ENCODE data around the gene GDF2. TPM values are rescaled to one million over a fixed set of nuclear protein-coding genes. Genes with fewer than 3 reads are reported as not detected.
A peak's percentile ranks its signal among the peaks of the same experiment; 100 is the strongest.

GDF2 gene
- total RNA-seq, 1 donor from 2014 or later, result 0.21 TPM

DNA sequence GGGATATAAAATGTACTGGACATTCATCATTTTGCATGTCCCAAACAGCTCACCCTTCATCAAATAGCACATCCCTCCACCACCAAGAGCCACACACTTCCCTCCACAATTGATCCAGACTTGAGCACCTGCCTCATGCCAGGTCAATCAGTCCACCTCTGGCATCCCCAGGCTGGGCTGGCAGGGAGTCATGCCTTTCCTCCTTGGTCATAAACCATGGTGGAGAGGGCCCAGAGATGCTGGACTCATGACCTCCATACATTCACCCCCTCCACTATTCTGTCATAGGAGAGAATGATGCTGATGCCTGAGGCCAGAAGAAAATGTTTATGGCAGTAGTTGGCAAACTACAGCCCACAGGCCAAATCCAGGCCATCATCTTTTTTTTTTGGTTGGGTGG is 38.4 kb upstream of the GDF2 start:
- peak in 1 of 2 donors; percentile 60 for DNase-seq (ENCODE audit: low spot score in 2 of 2)
- intact Hi-C loops (cut with DNase I), result no loop called here
- peaks cover 0 to 8% of the 10 kb centered on the region in 2 donors for H3K4me1 ChIP-seq

DNA sequence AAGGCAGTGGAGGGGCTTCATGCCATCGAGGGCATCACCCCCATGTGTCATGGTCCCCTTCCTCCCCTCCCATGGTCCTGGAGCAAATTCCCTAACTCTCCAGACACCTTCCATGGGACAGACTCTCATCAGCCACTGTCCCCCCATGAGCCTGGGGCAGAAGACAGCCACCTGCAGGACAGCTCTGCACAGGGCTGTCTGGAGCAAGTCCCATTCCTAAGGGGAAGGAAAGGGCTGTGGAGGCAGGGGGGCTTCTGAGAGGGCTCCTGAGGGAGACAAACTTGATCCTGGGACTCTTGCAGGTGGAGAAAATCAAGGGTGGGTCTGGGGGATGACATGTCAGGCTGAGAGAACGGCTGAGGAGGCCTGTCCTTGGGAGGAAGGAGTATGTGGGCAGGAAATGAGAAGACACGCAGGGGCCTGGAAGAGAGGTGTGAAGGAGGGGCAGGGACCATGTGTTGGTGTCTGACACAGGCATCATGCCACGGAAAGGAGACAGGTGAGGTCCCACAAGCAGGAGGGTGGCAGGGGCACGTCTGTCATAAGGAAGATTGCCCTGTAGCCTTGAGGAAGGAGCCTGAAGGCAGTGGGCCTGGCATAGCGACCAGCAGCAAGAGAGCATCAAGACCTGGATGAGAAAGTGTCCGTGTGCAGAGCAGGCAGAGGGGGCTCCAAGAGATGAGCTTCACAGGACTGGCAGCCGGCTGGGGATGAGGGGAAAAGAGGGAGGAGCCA is 36.7 kb upstream of the GDF2 start:
- H3K27ac ChIP-seq, result no peak overlapping the region
- H3K9me3 ChIP-seq, result no peaks in the 10 kb centered on the region
- H3K27me3 ChIP-seq, result no peaks in the 10 kb centered on the region
- no peak for TF ChIP-seq CTCF (IDR thresholded peaks at IDR 0.05)
- H3K36me3 ChIP-seq, result no peaks in the 10 kb centered on the region
- intact Hi-C loops (cut with DNase I), result no loop called here
- H3K4me1 ChIP-seq, result peaks cover 0 to 8% of the 10 kb centered on the region in 2 donors
- no peak overlapping the region for H3K4me3 ChIP-seq
- DNase-seq (ENCODE audit: low spot score in 2 of 2), result peak in 1 of 2 donors; percentile 56

More for the DNA sequence above, 38.4 kb upstream of the GDF2 start:
- Histone ChIP-seq H3K27ac (no peak overlapping the region), H3K27me3 (no peaks in the 10 kb centered on the region), H3K36me3 (no peaks in the 10 kb centered on the region), H3K9me3 (no peaks in the 10 kb centered on the region), H3K4me3 (no peak overlapping the region)
- no peak for TF ChIP-seq CTCF (IDR thresholded peaks at IDR 0.05)

DNA sequence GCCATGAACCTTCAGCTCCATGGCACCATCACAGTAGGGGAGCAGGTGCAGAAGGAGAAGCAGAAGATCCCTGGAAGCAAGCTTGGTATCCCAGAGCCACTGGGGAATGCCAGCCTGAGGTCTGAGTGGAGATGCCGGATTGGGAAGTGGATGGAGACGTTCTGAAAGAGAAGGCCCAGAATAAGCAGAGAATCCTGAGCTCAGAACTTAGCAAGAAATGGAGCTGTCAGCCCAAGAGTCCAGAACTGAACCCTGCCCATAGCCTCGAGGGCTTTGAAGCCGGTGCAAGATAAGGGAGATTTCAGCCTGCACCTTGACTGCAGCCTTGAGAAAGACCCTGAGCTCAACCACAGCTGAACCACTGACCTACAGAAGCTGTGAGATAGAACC is 36.1 kb upstream of the GDF2 start:
- no peak for TF ChIP-seq CTCF (IDR thresholded peaks at IDR 0.05)
- H3K27ac ChIP-seq, result no peak overlapping the region
- no peaks in the 10 kb centered on the region for H3K9me3 ChIP-seq
- no peaks in the 10 kb centered on the region for H3K27me3 ChIP-seq
- H3K4me1 ChIP-seq, result peaks cover 0 to 8% of the 10 kb centered on the region in 2 donors
- H3K4me3 ChIP-seq, result no peak overlapping the region
- no peak for DNase-seq (ENCODE audit: low spot score in 2 of 2)
- H3K36me3 ChIP-seq, result no peaks in the 10 kb centered on the region
- intact Hi-C loops (cut with DNase I), result no loop called here

GRCh38 chr10:47286591-47287315 is 35.5 kb upstream of the GDF2 start:
- peak in 1 of 2 donors; percentile 21 for DNase-seq (ENCODE audit: low spot score in 2 of 2)
- intact Hi-C loops (cut with DNase I), result no loop called here

DNA sequence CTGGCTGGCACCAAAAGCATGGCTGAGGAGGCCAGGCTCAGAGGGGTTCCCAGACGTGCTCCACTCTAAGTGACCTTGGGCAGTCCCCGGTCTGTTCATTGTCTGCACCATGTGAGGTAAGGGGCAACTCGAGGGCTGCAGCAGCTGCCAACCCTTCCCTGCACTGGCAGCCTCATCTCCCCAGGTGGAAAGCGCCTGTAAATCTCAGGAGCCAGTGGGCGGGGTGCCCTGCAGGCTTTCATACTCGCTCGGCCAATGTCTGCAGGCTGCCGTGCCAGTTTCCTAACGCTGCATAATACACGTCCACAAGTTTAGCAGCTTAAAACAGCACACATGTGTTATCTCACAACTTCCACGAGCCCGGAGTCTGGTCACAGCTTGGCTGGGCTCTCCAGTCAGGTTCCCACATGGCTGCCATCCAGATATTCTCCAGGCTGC is 34.9 kb upstream of the GDF2 start:
- peaks cover 0 to 8% of the 10 kb centered on the region in 2 donors for H3K4me1 ChIP-seq
- no peak for TF ChIP-seq CTCF (IDR thresholded peaks at IDR 0.05)
- DNase-seq (ENCODE audit: low spot score in 2 of 2), result peak in 1 of 2 donors; percentile 57
- intact Hi-C loops (cut with DNase I), result no loop called here
- no peaks in the 10 kb centered on the region for H3K27me3 ChIP-seq
- H3K27ac ChIP-seq, result peak overlapping the region; percentile 29 to 54
- no peaks in the 10 kb centered on the region for H3K9me3 ChIP-seq
- H3K36me3 ChIP-seq, result no peaks in the 10 kb centered on the region
- H3K4me3 ChIP-seq, result no peak overlapping the region

More at GRCh38 chr10:47286591-47287315, 35.5 kb upstream of the GDF2 start:
- Histone ChIP-seq H3K4me3 (no peak overlapping the region), H3K4me1 (peaks cover 0 to 8% of the 10 kb centered on the region in 2 donors), H3K36me3 (no peaks in the 10 kb centered on the region), H3K27ac (peak overlapping the region; percentile 29 to 54), H3K9me3 (no peaks in the 10 kb centered on the region), H3K27me3 (no peaks in the 10 kb centered on the region)
- no peak for TF ChIP-seq CTCF (IDR thresholded peaks at IDR 0.05)

Measured in ascending aorta (tissue), 2 donors.